Mammary epithelial cell (primary cell): Measurements from ENCODE around the gene MOV10L1.

Experiments used
- CTCF ChIP-seq, 2 donors: IDR thresholded peaks in 1 of 2; conservative IDR thresholded peaks in 1 of 2; 2 replicates each; pipeline ENCODE4 v1.5.1; 2011 to 2012; ENCODE audit warnings: inconsistent platforms in 2 of 2, low read length in 2 of 2, mild to moderate bottlenecking in 2 of 2, control low read depth in 1 of 2, low read depth in 1 of 2; ENCODE audit not compliant: insufficient read depth in 1 of 2; ENCODE audit errors: extremely low read depth in 1 of 2
- EZH2 ChIP-seq: IDR thresholded peaks from 2 replicates; pipeline ENCODE4 v1.6.1; 2012; ENCODE audit warnings: low read length, inconsistent platforms, borderline replicate concordance

GRCh38 chr22:50084614-50085021, 5.2 kb upstream of the MOV10L1 start:
- TF ChIP-seq CTCF (conservative IDR thresholded peaks at IDR 0.05 in 1 of 2, IDR thresholded peaks at IDR 0.05 in 1 of 2; ENCODE audit: extremely low read depth in 1 of 2, insufficient read depth in 1 of 2, low read depth in 1 of 2, low read length in 2 of 2) (no peak), EZH2 (no peak)
